Kidney (tissue), 14 donors: ENCODE results near the gene PABPN1. TPM values are rescaled to one million over a fixed set of nuclear protein-coding genes. Genes with fewer than 3 reads are reported as not detected.

Experiments
- DNase-seq, 5 donors: peaks; one replicate each; pipeline ENCODE4 v3.0.0-alpha.2; 2013 to 2020
- FAIRE-seq: peaks from 2 replicates; lab custom pipeline; 2012; peaks lifted over from hg19 to GRCh38; lab: Jason Lieb, UNC
- H3K27ac ChIP-seq, 2 donors: one replicate each; pipeline ENCODE4 v1.7.0; 2013; ENCODE audit warnings: low read depth in 2 of 2, low read length in 2 of 2, inconsistent platforms in 1 of 2
- H3K27me3 ChIP-seq: one replicate; pipeline ENCODE4 v1.7.1; 2013; ENCODE audit warnings: low read length, inconsistent platforms; ENCODE audit not compliant: control insufficient read depth, insufficient read depth
- H3K36me3 ChIP-seq, 3 donors: one replicate each; pipeline versions ENCODE4 v1.7.0 to v1.7.1; 2013; ENCODE audit warnings: low read length in 3 of 3, control low read depth in 1 of 3, inconsistent platforms in 1 of 3; ENCODE audit not compliant: insufficient read depth in 3 of 3, control insufficient read depth in 2 of 3
- H3K4me1 ChIP-seq, 3 donors: one replicate each; pipeline versions ENCODE4 v1.7.0 to v1.7.1; 2013; ENCODE audit warnings: low read length in 3 of 3, inconsistent platforms in 1 of 3, low read depth in 1 of 3; ENCODE audit not compliant: control insufficient read depth in 2 of 3, insufficient read depth in 2 of 3
- H3K4me3 ChIP-seq, 3 donors: one replicate each; pipeline versions ENCODE4 v1.7.0 to v1.8.1; 2013; ENCODE audit warnings: low read length in 3 of 3, control low read depth in 1 of 3, inconsistent platforms in 1 of 3
- H3K9ac ChIP-seq, 3 donors: one replicate each; pipeline versions ENCODE4 v1.7.0 to v1.7.1; 2013; ENCODE audit warnings: low read length in 3 of 3, control low read depth in 1 of 3, inconsistent platforms in 1 of 3
- H3K9me3 ChIP-seq, 3 donors: one replicate each; pipeline versions ENCODE4 v1.7.0 to v1.7.1; 2013; ENCODE audit warnings: low read length in 3 of 3, control low read depth in 1 of 3, inconsistent platforms in 1 of 3; ENCODE audit not compliant: control insufficient read depth in 2 of 3, insufficient read depth in 1 of 3
- intact Hi-C: fragments of 100-400 bp; cut with DNase I; formaldehyde crosslinking; loops from one replicate; pipeline ENCODE4 v1.11.1; 2022
- polyA plus RNA-seq: library from polyadenylated mRNA; stranded (reverse); fragments of 350-450 nt; fragmentation: Illumina TruSeq; extraction: RNeasy Lipid Tissue Mini Kit (QIAGEN cat#74804); gene quantifications from one replicate; pipeline ENCODE4 v1.2.3, GENCODE V29; 2014; ENCODE audit warnings: low read depth, low replicate concordance; ENCODE audit not compliant: insufficient read depth
- total RNA-seq: library from RNA; stranded (reverse); fragmentation: NEBNext Ultra II Directional; extraction: Animal tissue kit (Norgen Biotek cat#: 25700); gene quantifications from one replicate; pipeline ENCODE4 v1.2.1, GENCODE V29; 2021
- TF ChIP-seq, protein P1 (sequence below): IDR thresholded peaks from 3 replicates; pipeline ENCODE4 v1.5.1; 2012; ENCODE audit warnings: mild to moderate bottlenecking, moderate library complexity, borderline replicate concordance; ENCODE audit not compliant: insufficient read depth; ENCODE audit errors: extremely low read depth
- donor health status: control.
- donor health status: control.
- donor health status: control.
- donor health status: control.
- donor health status: control.
- donor health status: DM: yes; HTN: yes; CAD: no.
- donor health status: Normal renal cell carcinoma (clear cell type).

The PABPN1 gene
- total and polyA plus RNA-seq, 2 donors from 2014 or later: 140 to 145 TPM

GRCh38 chr14:23373041-23373440 is 51.8 kb downstream of the PABPN1 start:
- Histone ChIP-seq H3K36me3 (no peaks in the 10 kb centered on the region), H3K9ac (no peak overlapping the region), H3K4me1 (no peaks in the 10 kb centered on the region), H3K27me3 (no peaks in the 10 kb centered on the region), H3K9me3 (no peaks in the 10 kb centered on the region), H3K27ac (no peak overlapping the region), H3K4me3 (no peak overlapping the region)
- no peak for FAIRE-seq
- TF ChIP-seq, protein P1, sequence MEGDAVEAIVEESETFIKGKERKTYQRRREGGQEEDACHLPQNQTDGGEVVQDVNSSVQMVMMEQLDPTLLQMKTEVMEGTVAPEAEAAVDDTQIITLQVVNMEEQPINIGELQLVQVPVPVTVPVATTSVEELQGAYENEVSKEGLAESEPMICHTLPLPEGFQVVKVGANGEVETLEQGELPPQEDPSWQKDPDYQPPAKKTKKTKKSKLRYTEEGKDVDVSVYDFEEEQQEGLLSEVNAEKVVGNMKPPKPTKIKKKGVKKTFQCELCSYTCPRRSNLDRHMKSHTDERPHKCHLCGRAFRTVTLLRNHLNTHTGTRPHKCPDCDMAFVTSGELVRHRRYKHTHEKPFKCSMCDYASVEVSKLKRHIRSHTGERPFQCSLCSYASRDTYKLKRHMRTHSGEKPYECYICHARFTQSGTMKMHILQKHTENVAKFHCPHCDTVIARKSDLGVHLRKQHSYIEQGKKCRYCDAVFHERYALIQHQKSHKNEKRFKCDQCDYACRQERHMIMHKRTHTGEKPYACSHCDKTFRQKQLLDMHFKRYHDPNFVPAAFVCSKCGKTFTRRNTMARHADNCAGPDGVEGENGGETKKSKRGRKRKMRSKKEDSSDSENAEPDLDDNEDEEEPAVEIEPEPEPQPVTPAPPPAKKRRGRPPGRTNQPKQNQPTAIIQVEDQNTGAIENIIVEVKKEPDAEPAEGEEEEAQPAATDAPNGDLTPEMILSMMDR: no peak
- no peak for DNase-seq
- intact Hi-C loops: no loop called here

Other genes starting within 250 kb of the PABPN1 start
- gene ACIN1, start 226.3 kb upstream of the PABPN1 start, total RNA-seq: 150 TPM
- 54.9 TPM for gene ACIN1, start 226.3 kb upstream of the PABPN1 start, polyA plus RNA-seq
- 42.8 TPM for gene C14orf119, start 226.0 kb upstream of the PABPN1 start, total RNA-seq
- gene C14orf119, start 226.0 kb upstream of the PABPN1 start, polyA plus RNA-seq: 56.6 TPM
- gene CIROP, start 216.5 kb upstream of the PABPN1 start, total RNA-seq: not detected
- not detected for gene CIROP, start 216.5 kb upstream of the PABPN1 start, polyA plus RNA-seq
- not detected for gene CEBPE, start 202.2 kb upstream of the PABPN1 start, total RNA-seq
- not detected for gene CEBPE, start 202.2 kb upstream of the PABPN1 start, polyA plus RNA-seq
- 22.9 TPM for gene SLC7A8, start 137.8 kb upstream of the PABPN1 start, total RNA-seq
- gene SLC7A8, start 137.8 kb upstream of the PABPN1 start, polyA plus RNA-seq: 210 TPM
- not detected for gene RNF212B, start 83.5 kb upstream of the PABPN1 start, total RNA-seq
- gene RNF212B, start 83.5 kb upstream of the PABPN1 start, polyA plus RNA-seq: 2.8 TPM
- 14.8 TPM for gene HOMEZ, start 35.3 kb upstream of the PABPN1 start, total RNA-seq
- gene HOMEZ, start 35.3 kb upstream of the PABPN1 start, polyA plus RNA-seq: 18.5 TPM
- 17.3 TPM for gene PPP1R3E, start 18.6 kb upstream of the PABPN1 start, total RNA-seq
- gene PPP1R3E, start 18.6 kb upstream of the PABPN1 start, polyA plus RNA-seq: 22.8 TPM
- 43.6 TPM for gene BCL2L2, start 14.6 kb upstream of the PABPN1 start, total RNA-seq
- gene BCL2L2, start 14.6 kb upstream of the PABPN1 start, polyA plus RNA-seq: 35.6 TPM
- gene SLC22A17, start 31.4 kb downstream of the PABPN1 start, total RNA-seq: 35.3 TPM
- 61.2 TPM for gene SLC22A17, start 31.4 kb downstream of the PABPN1 start, polyA plus RNA-seq
- gene EFS, start 43.7 kb downstream of the PABPN1 start, total RNA-seq: 5.5 TPM
- gene EFS, start 43.7 kb downstream of the PABPN1 start, polyA plus RNA-seq: 5.6 TPM
- not detected for gene IL25, start 51.4 kb downstream of the PABPN1 start, total RNA-seq
- gene IL25, start 51.4 kb downstream of the PABPN1 start, polyA plus RNA-seq: not detected
- gene CMTM5, start 55.6 kb downstream of the PABPN1 start, total RNA-seq: 0.54 TPM
- gene CMTM5, start 55.6 kb downstream of the PABPN1 start, polyA plus RNA-seq: 1.1 TPM
- 0.03 TPM for gene MYH6, start 86.8 kb downstream of the PABPN1 start, total RNA-seq
- gene MYH6, start 86.8 kb downstream of the PABPN1 start, polyA plus RNA-seq: 0.13 TPM
- gene MYH7, start 114.2 kb downstream of the PABPN1 start, total RNA-seq: 0.06 TPM
- 1.6 TPM for gene MYH7, start 114.2 kb downstream of the PABPN1 start, polyA plus RNA-seq
- gene NGDN, start 148.2 kb downstream of the PABPN1 start, total RNA-seq: 35.6 TPM
- gene NGDN, start 148.2 kb downstream of the PABPN1 start, polyA plus RNA-seq: 37.6 TPM
- 4.9 TPM for gene ZFHX2, start 230.3 kb downstream of the PABPN1 start, total RNA-seq
- gene ZFHX2, start 230.3 kb downstream of the PABPN1 start, polyA plus RNA-seq: 6.1 TPM
- 24.4 TPM for gene THTPA, start 234.8 kb downstream of the PABPN1 start, total RNA-seq
- gene THTPA, start 234.8 kb downstream of the PABPN1 start, polyA plus RNA-seq: 38.4 TPM
- gene AP1G2, start 246.3 kb downstream of the PABPN1 start, total RNA-seq: 123 TPM
- gene AP1G2, start 246.3 kb downstream of the PABPN1 start, polyA plus RNA-seq: 56.7 TPM